Stimulated activated CD4-positive, alpha-beta T cell treated with anti-CD3 and anti-CD28 coated beads, Interleukin-15, amount 100 ng/mL, for 1 hour (primary cell): ENCODE measurements around the gene LRRC2.
"Not testable (repeated sequence)": the region's sequence is repeated elsewhere in the genome, so short reads cannot be mapped to it uniquely, and the experiment has no call there.

Experiments
- DNase-seq, 2 donors: peaks; one replicate each; pipeline ENCODE4 v3.0.0-alpha.2; 2020; ENCODE audit warnings: low read depth in 1 of 2, low spot score in 1 of 2

The LRRC2 gene

GRCh38 chr3:46558184-46559043, 7.7 kb downstream of the LRRC2 start:
- DNase-seq = peak; percentile 28 to 55

DNA sequence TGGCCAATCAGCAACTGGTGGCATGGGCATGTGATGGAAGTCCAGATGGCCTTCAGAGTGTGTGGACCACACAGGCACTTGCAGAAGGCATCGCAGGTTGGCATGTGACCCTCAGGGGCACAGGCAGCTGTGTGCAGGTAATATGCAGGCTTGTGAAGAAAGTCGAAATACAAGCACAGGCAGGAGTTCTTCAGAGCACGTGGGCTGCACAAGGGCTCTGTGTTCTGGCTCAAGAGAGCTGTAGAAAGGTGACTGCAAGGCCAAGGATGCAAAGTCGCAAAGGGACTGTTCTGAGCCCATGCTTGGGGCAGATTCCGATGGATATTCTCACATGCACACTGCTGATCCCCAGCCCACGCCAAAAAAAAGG, 8.3 kb downstream of the LRRC2 start:
- no peak for DNase-seq

DNA sequence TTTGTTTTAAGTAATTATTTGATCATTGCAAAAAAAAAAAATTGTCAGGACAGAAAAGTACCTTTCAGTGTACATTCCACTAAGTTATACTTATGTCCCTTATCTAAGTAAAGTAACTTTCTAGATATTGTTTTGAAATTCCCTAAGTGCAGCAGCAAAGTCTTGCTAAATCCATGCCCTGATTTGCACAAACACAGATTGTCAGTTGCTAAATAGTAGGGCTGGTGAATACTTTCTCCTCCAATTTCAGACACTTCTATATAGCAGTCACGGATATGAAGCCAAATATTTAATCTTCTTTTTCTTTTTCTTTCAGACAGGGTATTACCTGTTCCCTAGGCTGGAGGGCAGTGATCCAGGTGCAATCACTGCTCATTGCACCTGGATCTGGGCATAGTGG, 12.9 kb downstream of the LRRC2 start:
- no peak for DNase-seq

GRCh38 chr3:46552538-46552937, 13.6 kb downstream of the LRRC2 start:
- DNase-seq = no peak

DNA sequence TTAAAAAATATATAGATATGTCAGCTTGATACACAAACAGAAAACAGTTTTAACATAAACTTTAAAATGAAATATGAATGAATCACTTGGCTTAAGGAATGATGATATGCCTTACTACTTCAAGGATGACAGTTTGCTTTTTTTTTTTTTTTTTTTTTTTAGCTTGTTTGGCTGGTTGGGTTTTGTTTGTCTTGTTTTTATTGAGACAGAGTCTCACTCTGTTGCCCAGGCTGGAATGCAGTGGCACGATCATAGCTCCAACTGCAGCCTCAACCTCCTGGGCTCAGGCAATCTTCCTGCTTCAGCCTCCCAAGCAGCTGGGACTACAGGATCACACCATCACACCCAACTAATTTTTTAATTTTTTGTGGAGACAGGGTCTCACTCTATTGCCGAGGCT, 14.5 kb downstream of the LRRC2 start:
- DNase-seq = no peak

GRCh38 chr3:46549989-46550388, 16.1 kb downstream of the LRRC2 start:
- DNase-seq = no peak

GRCh38 chr3:46549408-46549904, 16.6 kb downstream of the LRRC2 start:
- DNase-seq = no peak

- not testable (repeated sequence) for DNase-seq
These were observed 17.5 kb downstream of the LRRC2 start for GRCh38 chr3:46548611-46549010.

DNA sequence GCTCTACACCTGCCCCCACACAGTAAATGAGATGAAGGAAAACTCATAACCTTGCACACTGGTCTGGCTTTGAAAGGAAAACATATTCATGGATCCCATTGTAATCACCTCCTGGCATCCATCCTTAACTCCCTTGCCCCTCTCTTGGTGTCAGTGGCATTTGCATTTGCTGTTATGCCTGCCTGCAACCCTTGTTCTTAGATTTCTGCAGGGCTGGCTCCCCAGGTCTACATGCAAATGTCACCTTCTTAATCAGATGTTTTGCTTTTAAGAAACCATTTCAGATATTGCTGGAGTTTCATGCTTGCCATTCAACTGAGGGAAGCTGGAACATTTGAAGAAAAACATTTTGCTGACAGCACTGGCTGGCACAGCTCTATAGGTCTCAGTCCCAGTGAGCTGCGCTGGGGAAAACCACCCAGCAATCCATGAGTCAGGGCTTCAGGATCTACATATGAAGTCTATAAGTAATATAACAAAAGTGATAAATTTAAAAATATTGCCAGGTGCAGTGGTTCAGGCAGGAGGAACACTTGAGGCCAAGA, 19.1 kb downstream of the LRRC2 start:
- no peak for DNase-seq

DNA sequence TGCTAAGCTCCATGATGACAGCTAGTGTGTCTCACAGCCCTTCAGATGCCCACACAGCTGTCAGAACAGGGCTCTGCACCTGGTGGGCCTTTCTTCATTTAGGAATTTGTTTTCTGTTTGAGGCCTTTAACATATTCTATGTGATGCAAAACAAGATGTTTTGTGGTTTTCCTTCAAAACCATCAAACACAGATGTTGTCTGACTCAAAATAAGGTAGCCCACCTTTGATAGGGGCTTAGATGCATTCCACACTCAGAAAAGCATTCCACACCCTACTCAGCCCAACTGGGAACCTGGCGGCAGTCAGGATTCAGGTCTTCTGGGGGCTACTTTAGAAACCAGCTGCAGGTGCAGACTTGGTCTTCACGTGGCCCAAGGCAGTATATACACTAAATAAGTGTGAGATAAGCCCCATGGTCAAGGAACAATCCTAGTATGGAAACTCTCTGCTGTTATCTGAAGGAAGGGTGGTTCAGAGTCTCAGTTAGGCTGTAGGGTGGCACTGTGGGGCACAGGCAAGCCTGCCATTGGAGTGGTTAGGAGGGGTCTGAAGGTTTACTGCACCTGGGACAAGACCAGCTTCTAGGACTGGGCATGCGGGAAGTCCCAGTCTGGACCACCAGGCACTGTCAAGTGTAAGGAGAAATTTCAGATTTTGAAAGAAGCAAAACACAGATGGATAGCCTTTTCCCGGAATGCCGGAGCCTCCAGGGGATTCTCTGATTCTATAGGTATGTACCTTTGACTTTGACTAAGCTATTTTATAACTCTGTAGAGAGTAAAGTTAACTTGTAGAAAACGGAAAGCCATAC, 20.1 kb downstream of the LRRC2 start:
- no peak for DNase-seq

GRCh38 chr3:46544771-46545503, 21.2 kb downstream of the LRRC2 start:
- DNase-seq = no peak

DNA sequence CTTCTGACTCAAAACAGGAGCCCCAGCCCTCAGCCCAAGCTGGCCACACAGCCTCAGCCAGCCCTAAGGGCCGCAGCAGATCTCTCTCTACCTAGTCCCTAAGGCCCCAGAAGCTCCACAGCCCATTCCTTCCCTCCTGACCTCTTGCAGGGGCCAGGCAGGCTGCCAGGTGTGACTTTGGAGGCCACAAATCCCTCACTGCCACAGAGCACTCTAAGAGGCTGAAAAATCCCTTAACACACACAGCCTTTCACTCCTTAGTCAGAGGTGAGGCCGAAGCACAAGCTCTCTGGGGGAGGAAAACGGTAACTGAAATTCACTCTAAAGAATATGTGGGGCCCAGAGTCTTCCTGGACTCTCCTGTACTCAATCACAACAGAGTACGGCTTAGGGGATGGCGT, 23.3 kb downstream of the LRRC2 start:
- DNase-seq = no peak

DNA sequence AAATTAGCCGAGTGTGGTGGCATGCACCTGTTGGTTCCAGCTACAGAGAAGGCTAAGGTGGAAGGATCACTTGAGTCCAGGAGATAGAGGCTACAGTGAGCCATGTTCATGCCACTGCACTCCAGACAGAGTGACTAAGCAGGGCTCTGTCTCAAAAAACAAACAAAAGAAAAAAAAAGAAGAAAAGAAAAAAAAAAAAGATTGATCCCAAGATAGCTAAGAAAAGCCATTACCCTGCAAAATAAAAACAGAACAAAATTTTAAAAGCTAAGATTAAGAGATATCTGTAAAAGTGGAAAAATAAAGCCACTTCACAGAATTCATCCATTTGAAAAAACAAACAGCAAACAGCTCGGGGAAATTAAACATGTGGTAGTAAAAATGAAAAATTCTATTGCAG, 23.8 kb downstream of the LRRC2 start:
- no peak for DNase-seq

- no peak for DNase-seq
These were observed 24.3 kb downstream of the LRRC2 start for GRCh38 chr3:46541835-46542234.

DNA sequence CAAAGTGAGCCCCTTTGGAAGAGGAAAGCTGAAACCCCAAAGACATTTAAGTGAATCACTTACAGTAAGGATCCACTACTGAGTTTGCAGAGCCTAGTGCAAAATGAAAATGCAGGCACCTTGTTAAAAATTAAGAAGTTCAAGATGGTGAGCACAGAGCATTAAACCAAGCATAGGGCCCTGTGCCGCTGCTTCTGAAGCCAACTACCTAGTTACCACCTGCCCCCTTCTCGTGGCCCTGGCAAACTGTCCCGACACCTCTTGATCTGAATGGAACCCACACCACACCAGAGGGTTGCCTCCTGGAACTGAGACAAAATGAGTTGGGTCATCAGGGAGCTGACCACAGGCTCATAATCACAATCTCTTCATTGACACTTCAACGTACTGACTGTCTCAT, 25.6 kb downstream of the LRRC2 start:
- DNase-seq = no peak

GRCh38 chr3:46539443-46540005, 26.6 kb downstream of the LRRC2 start:
- no peak for DNase-seq

GRCh38 chr3:46538803-46539442, 27.2 kb downstream of the LRRC2 start:
- DNase-seq = peak; percentile 18 to 76

GRCh38 chr3:46538425-46538802, 27.7 kb downstream of the LRRC2 start:
- not testable (repeated sequence) for DNase-seq

DNA sequence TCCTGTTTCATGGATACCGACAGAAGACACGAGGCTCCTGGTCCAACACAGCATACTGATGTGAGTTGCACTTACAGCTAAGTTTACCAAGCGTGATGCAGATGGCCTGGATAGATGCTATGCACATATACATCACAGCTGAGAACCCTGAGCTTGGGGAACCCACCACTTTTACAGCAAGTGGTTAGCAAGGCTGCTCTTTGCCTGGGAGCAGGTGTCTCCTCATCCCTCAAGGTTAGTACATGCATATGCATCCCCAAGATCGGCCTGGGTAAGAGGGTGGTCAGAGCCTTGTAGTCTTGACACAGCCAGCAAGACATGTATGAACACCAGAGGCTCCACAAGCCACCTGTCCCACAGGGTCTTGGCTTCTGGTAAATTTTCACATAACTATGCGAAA, 28.3 kb downstream of the LRRC2 start:
- DNase-seq = no peak

GRCh38 chr3:46537316-46537715, 28.8 kb downstream of the LRRC2 start:
- no peak for DNase-seq
